ENCODE measurements around the gene TNPO1. TPM values are rescaled to one million over a fixed set of nuclear protein-coding genes. Genes with fewer than 3 reads are reported as not detected.
"Not testable (repeated sequence)": the region's sequence is repeated elsewhere in the genome, so short reads cannot be mapped to it uniquely, and the experiment has no call there.

TNPO1 gene
- total RNA-seq, 1 experiment from 2014 or later: 99.7 TPM

- in situ Hi-C loops (cut with HindIII; ENCODE audit: low pct_unique_long_range_greater_than_20kb, low sequenced_read_pairs): no loop called here
- DNase-seq (ENCODE audit: low read depth): no peak
These were observed 72.9 kb downstream of the TNPO1 start for GRCh38 chr5:72889324-72889723.

GRCh38 chr5:72892846-72893245 lies 76.4 kb downstream of the TNPO1 start:
- in situ Hi-C loops (cut with HindIII; ENCODE audit: low pct_unique_long_range_greater_than_20kb, low sequenced_read_pairs): no loop called here
- no peak for DNase-seq (ENCODE audit: low read depth)

GRCh38 chr5:72895758-72896157 lies 79.3 kb downstream of the TNPO1 start:
- in situ Hi-C loops (cut with HindIII; ENCODE audit: low pct_unique_long_range_greater_than_20kb, low sequenced_read_pairs): no loop called here

GRCh38 chr5:72906806-72907205 lies 90.3 kb downstream of the TNPO1 start:
- in situ Hi-C loops (cut with HindIII; ENCODE audit: low pct_unique_long_range_greater_than_20kb, low sequenced_read_pairs): no loop called here
- DNase-seq (ENCODE audit: low read depth): no peak

More at GRCh38 chr5:72895758-72896157, 79.3 kb downstream of the TNPO1 start:
- DNase-seq (ENCODE audit: low read depth): no peak

GRCh38 chr5:72908664-72909063 lies 92.2 kb downstream of the TNPO1 start:
- no peak for DNase-seq (ENCODE audit: low read depth)
- in situ Hi-C loops (cut with HindIII; ENCODE audit: low pct_unique_long_range_greater_than_20kb, low sequenced_read_pairs): no loop called here

- in situ Hi-C loops (cut with HindIII; ENCODE audit: low pct_unique_long_range_greater_than_20kb, low sequenced_read_pairs): loop anchor here (10.0 kb wide), 1 partner anchor 177 kb away; no protein-coding TSS in a partner anchor
- DNase-seq (ENCODE audit: low read depth): peak; percentile 7
These were observed 100.9 kb downstream of the TNPO1 start for GRCh38 chr5:72917371-72917776.

GRCh38 chr5:72920690-72921502 lies 104.4 kb downstream of the TNPO1 start:
- DNase-seq (ENCODE audit: low read depth): peak; percentile 29
- in situ Hi-C loops (cut with HindIII; ENCODE audit: low pct_unique_long_range_greater_than_20kb, low sequenced_read_pairs): no loop called here

GRCh38 chr5:72921886-72922285 lies 105.4 kb downstream of the TNPO1 start:
- DNase-seq (ENCODE audit: low read depth): no peak
- in situ Hi-C loops (cut with HindIII; ENCODE audit: low pct_unique_long_range_greater_than_20kb, low sequenced_read_pairs): no loop called here

GRCh38 chr5:72922422-72922821 lies 106.0 kb downstream of the TNPO1 start:
- in situ Hi-C loops (cut with HindIII; ENCODE audit: low pct_unique_long_range_greater_than_20kb, low sequenced_read_pairs): no loop called here
- no peak for DNase-seq (ENCODE audit: low read depth)

- in situ Hi-C loops (cut with HindIII; ENCODE audit: low pct_unique_long_range_greater_than_20kb, low sequenced_read_pairs): no loop called here
- DNase-seq (ENCODE audit: low read depth): no peak
These were observed 109.0 kb downstream of the TNPO1 start for GRCh38 chr5:72925336-72926010.

GRCh38 chr5:72932686-72933085 lies 116.2 kb downstream of the TNPO1 start:
- in situ Hi-C loops (cut with HindIII; ENCODE audit: low pct_unique_long_range_greater_than_20kb, low sequenced_read_pairs): not testable (repeated sequence)

GRCh38 chr5:72934953-72935725 lies 118.7 kb downstream of the TNPO1 start:
- in situ Hi-C loops (cut with HindIII; ENCODE audit: low pct_unique_long_range_greater_than_20kb, low sequenced_read_pairs); DNase-seq (ENCODE audit: low read depth): not testable (repeated sequence)

More at GRCh38 chr5:72932686-72933085, 116.2 kb downstream of the TNPO1 start:
- not testable (repeated sequence) for DNase-seq (ENCODE audit: low read depth)

- DNase-seq (ENCODE audit: low read depth): no peak
- in situ Hi-C loops (cut with HindIII; ENCODE audit: low pct_unique_long_range_greater_than_20kb, low sequenced_read_pairs): no loop called here
These were observed 120.4 kb downstream of the TNPO1 start for GRCh38 chr5:72936893-72937292.

GRCh38 chr5:72937517-72938061 lies 121.1 kb downstream of the TNPO1 start:
- in situ Hi-C loops (cut with HindIII; ENCODE audit: low pct_unique_long_range_greater_than_20kb, low sequenced_read_pairs): no loop called here
- DNase-seq (ENCODE audit: low read depth): no peak

GRCh38 chr5:72938206-72938605 lies 121.7 kb downstream of the TNPO1 start:
- in situ Hi-C loops (cut with HindIII; ENCODE audit: low pct_unique_long_range_greater_than_20kb, low sequenced_read_pairs): no loop called here
- no peak for DNase-seq (ENCODE audit: low read depth)

- in situ Hi-C loops (cut with HindIII; ENCODE audit: low pct_unique_long_range_greater_than_20kb, low sequenced_read_pairs): no loop called here
- no peak for DNase-seq (ENCODE audit: low read depth)
These were observed 123.6 kb downstream of the TNPO1 start for GRCh38 chr5:72940082-72940481.

- DNase-seq (ENCODE audit: low read depth): no peak
- in situ Hi-C loops (cut with HindIII; ENCODE audit: low pct_unique_long_range_greater_than_20kb, low sequenced_read_pairs): no loop called here
These were observed 126.8 kb downstream of the TNPO1 start for GRCh38 chr5:72943307-72943706.

GRCh38 chr5:72947498-72947897 lies 131.0 kb downstream of the TNPO1 start:
- DNase-seq (ENCODE audit: low read depth): no peak
- in situ Hi-C loops (cut with HindIII; ENCODE audit: low pct_unique_long_range_greater_than_20kb, low sequenced_read_pairs): no loop called here

All from Caki2 (cell line).